Vagina (tissue), 2 donors: ENCODE measurements around the gene BICC1.

Experiments
- CTCF ChIP-seq, 3 experiments: fragments of 450-650 bp in 2 of 3; fragments of 200-600 bp in 1 of 3; sonication (generic) in 1 of 3; IDR thresholded peaks; one replicate each; pipeline ENCODE4 v1.5.1; 2017 to 2019; ENCODE audit warnings: antibody characterized with exemption in 3 of 3, mild to moderate bottlenecking in 2 of 3, moderate library complexity in 2 of 3
- POLR2A ChIP-seq, 2 donors: fragments of 450-650 bp; IDR thresholded peaks; one replicate each; pipeline ENCODE4 v1.6.1; 2017; ENCODE audit warnings: antibody characterized with exemption in 2 of 2, mild to moderate bottlenecking in 2 of 2, moderate library complexity in 2 of 2
- POLR2AphosphoS5 ChIP-seq, 2 donors: sonication (generic); formaldehyde crosslinking; IDR thresholded peaks; one replicate each; pipeline ENCODE4 v1.9.0; 2017; ENCODE audit warnings: antibody characterized with exemption in 2 of 2, mild to moderate bottlenecking in 2 of 2, low read depth in 1 of 2; ENCODE audit not compliant: insufficient read depth in 1 of 2

- TF ChIP-seq POLR2A (IDR thresholded peaks at IDR 0.05) (no peak), CTCF (IDR thresholded peaks at IDR 0.05) (no peak), POLR2AphosphoS5 (IDR thresholded peaks at IDR 0.05; ENCODE audit: insufficient read depth in 1 of 2, low read depth in 1 of 2) (no peak)
These were observed 344.7 kb downstream of the BICC1 start for GRCh38 chr10:58857251-58857805.
